AG08396 (cell line): ENCODE measurements around the gene CRISPLD2.

Source experiments
- DNase-seq: peaks from one replicate; pipeline ENCODE4 v3.0.0; 2012; ENCODE audit warnings: low spot score, mixed read lengths

The CRISPLD2 gene, protein sequence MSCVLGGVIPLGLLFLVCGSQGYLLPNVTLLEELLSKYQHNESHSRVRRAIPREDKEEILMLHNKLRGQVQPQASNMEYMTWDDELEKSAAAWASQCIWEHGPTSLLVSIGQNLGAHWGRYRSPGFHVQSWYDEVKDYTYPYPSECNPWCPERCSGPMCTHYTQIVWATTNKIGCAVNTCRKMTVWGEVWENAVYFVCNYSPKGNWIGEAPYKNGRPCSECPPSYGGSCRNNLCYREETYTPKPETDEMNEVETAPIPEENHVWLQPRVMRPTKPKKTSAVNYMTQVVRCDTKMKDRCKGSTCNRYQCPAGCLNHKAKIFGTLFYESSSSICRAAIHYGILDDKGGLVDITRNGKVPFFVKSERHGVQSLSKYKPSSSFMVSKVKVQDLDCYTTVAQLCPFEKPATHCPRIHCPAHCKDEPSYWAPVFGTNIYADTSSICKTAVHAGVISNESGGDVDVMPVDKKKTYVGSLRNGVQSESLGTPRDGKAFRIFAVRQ

DNA sequence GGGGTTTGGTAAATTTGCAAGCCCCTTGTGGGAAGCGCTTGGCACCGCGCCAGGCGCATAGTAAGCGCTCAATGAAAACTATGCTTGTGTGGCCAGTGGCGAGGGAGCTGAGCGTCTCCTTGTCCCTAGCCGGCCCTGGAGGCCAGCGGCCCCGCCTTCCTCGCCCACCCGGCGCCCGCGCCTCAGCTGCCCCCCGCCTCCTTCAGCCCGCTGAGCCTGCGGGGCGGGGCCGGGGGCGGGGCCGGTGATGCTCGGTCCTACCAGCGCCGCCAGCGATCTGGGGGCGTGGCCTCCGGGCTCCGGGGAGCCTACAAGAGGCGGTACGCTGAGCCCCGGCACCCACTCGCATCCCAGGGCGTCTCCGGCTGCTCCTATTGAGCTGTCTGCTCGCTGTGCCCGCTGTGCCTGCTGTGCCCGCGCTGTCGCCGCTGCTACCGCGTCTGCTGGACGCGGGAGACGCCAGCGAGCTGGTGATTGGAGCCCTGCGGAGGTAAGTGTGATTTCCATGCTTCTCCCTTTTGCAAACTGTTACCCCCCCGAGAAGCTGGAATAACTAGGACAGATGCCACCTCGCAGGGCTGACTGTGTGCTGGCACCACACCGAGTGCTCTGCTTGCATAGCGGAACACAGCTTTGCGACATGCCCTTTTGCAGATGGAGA lies at the start of gene CRISPLD2:
Gene CRISPLD2 (plus strand): TSS at position 342 of the 661 bp plus-strand sequence. CDS start 18,511 bp downstream, outside the sequence.
- peak; percentile 97 for DNase-seq

DNA sequence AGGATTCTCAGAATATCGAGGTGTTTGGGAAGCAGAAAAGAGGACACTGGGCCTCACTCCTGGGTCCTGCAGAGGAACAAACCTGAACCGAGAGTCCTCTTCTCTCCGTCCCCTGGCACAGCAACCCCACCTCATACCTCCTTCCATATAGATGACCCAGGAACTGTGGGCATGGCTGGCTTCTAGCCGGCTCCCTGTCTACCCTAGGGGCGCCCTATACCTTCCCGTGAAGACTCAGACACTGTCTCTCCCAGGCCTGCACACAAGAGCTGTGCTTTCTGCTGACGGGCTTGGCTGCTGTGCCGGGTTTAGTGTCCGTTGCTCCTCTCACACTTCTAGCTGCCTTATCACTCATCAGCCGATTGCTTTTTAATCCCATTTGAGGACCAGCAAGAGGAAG lies 46.5 kb upstream of the CRISPLD2 start:
- DNase-seq = no peak

GRCh38 chr16:84774810-84775209 lies 45.0 kb upstream of the CRISPLD2 start:
- DNase-seq = peak; percentile 71

DNA sequence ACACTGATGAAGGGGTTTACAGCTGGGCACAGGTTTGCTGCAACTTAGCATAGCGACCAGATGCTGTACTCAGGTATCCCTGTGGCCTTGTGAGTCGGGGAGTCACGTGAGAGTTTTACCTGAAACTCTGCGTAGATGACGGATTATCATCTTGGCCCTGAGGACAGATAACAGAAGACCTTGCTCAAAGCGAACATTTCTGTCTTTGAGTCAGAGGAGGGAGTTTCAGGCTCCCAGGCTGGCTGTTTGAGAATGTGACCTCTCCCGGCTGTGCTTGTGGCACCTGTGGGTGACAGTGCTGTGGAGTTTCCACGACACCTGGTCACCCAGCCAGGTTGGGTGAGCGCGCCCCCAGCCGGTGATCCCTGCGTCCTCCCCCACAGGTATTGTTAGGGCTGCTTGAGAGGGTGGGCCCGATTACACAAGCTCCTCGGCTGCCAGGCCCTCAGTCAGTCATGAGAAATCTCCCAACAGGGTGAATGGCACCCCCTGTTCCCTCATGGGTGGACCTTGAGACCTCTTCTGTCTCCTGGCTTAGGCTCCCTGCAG lies 44.4 kb upstream of the CRISPLD2 start:
- no peak for DNase-seq

GRCh38 chr16:84777435-84777834 lies 42.4 kb upstream of the CRISPLD2 start:
- no peak for DNase-seq

GRCh38 chr16:84778720-84779119 lies 41.1 kb upstream of the CRISPLD2 start:
- DNase-seq = no peak

- DNase-seq = no peak
Observed at GRCh38 chr16:84780063-84780462, 39.7 kb upstream of the CRISPLD2 start.

DNA sequence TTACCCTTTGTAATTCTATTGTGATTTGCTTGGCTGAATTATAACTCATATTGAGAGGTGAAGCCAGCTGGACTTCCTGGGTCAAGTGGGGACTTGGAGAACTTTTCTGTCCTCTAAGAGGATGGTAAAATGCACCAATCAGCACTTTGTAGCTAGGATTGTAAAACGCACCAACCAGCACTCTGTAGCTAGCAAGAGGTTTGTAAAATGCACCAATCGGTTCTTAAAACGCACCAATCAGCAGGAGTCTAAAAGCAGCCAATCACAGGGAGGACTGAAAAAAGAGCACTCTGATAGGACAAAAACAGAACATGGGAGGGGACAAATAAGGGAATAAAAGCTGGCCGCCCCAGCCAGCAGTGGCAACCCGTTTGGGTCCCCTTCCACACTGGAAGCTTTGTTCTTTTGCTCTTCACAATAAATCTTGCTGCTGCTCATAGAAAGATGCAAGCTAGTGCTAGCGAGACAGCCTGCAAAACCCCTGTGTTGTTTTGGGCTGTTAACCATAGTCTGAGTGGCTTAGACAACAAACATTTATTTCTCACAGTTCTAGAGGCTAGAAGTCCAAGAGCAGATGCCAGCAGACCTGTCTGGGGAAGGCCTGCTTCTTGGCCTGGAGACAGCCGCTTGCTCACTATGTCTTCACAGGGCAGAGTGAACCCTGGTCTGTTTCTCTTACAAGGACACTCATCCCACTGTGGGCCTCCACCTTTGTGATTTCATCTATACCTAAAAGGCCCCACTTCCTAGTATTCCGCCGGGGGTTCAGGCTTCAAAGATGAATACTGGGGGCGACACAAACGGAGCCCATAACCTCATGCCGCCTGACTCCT lies 39.0 kb upstream of the CRISPLD2 start:
- DNase-seq = no peak

DNA sequence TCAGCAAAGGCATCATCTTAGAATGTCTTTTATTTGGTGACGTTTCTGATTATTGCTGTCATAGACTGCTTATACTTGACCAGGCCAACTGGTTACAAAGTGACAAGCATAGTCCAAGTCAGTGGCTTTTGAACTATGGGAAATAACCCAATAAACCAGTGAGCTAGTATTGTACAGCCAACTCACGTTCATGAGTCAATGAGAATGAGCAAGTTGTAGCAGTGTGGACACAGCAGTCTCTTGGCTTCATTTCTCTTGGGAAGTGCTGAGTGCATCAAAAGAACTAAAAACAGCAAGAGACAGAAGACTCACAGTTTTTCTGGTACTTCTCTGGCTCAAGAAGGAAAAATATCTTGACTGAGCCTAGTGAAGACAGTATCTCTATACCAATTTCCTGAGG lies 36.9 kb upstream of the CRISPLD2 start:
- no peak for DNase-seq

- peak; percentile 65 for DNase-seq
Observed at GRCh38 chr16:84785843-84786581, 33.8 kb upstream of the CRISPLD2 start.

DNA sequence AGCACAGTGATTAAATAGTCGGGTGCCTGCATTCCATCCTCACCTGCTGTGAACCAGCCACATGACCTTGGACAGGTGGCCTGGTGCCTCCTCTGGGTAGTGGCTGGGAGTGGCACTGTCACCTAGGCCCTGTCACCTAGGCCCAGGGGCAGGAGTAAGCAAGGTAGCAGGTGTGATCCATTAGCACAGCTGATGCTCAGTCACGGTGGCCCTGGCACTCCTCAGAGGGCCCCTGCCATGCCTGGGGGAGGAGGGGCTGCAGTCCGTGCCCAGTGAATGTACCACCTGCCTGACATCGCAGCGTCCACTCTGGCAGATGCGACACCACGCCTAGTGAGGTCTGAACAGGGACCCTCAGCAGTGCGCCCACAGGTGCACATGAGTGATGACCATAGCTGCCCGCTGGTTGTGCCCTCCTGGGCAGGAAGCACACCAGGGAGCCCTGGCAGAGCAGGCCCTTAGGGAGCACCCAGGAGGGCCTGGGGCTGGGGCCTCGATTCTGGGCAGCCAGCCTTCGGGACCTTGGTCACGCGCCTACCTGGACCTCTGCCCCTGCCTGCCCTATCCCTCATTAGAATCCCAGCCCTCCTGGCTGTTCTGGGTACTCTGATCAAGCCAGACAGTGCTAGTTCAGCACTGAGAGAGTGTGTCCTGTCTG lies 33.1 kb upstream of the CRISPLD2 start:
- DNase-seq = no peak

DNA sequence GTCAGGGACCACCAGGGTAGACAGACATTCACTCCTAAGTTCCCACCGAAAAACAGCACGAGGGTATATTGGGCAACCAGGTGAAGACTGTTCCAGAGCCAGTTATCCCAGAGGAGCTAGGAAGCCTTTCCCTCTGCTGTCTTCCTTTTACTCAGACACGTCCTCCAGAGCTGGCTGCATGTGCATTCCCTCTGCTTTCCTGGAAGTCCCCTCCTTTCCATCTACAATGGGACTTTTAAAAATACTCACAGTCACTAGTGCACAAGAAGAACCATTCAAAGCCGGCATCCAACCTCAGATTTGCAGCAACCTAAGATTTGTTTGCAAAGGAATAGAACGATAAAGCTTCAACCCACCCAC lies 32.5 kb upstream of the CRISPLD2 start:
- no peak for DNase-seq

GRCh38 chr16:84788920-84789391 lies 30.8 kb upstream of the CRISPLD2 start:
- no peak for DNase-seq

DNA sequence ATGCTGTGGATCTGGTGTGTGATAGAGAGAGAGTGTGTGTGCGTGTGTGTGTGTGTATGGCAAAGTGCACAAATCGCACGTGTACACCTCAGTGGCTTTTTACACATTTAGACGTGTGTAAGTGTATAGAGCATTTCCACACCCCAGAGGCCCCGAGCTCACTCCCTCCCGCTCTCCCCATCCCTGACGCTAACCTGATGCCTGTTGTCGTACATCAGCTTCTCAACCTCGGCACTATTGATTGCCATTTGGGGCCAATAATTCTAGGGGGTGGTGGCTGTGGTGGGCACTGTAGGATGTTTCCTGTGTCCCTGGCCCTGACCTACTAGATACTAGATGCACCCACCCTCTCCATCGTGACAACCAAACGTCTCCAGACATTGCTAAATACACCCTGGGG lies 30.4 kb upstream of the CRISPLD2 start:
- no peak for DNase-seq

DNA sequence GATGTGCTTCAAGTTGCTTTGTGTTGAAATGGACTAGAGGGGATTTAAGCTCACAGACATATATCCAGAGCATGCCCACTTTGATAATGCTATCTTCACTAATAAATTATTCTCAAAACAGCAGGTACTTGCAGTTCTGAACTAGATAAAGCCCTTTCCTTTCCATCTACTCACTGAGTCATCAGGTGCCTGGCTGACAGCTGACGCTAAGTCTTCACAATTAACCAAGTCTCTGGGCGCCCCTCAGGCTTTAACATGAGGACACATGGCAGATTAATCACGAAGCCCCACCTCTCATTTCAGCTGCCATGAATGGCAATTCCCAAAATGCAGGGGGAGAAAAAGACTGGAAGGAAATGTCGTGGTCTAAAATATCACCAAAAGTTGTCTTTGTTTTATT lies 29.5 kb upstream of the CRISPLD2 start:
- DNase-seq = no peak

DNA sequence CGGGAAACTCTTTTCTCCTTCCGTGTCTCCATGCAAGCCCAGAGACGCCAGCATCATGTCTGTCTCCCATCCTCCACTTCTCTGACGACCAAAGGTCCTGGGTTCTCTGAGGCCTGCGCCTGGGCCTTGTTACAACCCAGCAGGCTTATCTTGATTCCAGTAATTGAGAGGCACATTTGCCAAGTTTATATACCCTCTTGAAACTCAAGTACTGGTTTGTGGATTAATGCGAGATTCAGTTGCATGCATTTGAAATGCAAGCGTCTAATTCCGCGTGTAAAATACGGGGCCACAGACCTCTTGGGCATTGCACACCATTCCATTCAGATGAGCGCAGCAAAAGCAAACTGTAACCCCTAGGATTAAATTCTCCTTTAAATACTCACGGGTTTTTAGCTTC lies 28.7 kb upstream of the CRISPLD2 start:
- no peak for DNase-seq

GRCh38 chr16:84791501-84791900 lies 28.3 kb upstream of the CRISPLD2 start:
- DNase-seq = no peak

DNA sequence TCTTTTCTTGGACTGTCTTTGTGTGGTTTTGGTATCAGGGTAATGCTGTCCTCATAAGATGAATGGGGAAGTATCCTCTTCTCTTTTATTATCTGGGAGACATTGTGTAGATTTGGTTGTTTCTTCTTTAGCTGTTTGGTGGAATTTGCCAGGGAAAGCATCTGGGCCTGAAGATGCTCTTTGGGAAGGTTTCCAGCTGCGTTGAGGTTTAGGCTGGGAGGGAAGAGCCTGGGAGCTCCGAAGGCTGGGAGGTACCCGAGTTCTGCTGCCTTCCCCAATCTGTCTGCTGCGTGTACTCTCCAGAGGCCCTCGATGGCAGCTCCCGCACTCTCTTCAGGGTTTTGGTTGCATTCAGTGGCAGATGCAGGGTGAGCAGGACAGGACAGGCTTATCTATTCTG lies 25.6 kb upstream of the CRISPLD2 start:
- DNase-seq = no peak

GRCh38 chr16:84794626-84795025 lies 25.2 kb upstream of the CRISPLD2 start:
- DNase-seq = no peak

DNA sequence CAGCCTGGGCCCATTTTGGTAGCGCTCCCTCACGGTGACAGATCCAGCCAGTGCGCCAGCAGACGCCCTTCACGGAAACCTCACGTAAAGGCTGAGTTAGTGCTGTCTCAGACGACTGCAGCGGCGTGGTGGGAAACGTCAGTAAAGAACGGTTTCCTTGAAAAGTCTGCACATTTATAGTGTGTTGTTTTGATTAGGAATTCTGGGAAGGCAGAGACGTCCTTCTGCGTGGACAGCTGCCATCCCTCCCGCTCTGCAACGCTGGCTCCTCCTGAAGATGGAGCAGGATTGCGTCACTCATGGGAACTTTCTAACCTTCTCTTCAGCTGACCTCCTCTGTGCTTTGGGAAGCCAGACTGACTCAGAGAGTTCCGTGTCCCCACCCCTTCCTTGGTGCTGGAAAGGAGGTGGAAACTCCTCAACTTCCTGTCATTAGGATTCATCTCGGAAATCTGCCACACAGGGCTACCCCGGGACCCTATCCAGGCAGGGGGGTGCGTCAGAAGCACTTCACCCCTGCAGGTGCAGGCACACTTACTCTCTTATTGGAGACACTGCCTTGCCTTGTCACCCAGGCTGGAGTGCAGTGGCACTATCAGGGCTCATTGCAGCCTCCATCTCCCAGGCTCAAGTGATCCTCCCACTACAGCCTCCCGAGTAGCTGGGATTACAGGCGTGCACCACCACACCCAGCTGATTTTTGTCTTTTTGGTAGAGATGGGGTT lies 24.3 kb upstream of the CRISPLD2 start:
- peak; percentile 89 for DNase-seq
